ENCODE data around the gene MTMR4.

MTMR4 gene

GRCh38 chr17:58514770-58515157, 326 bp upstream of the MTMR4 start:
- peak overlapping the region; percentile 33; the same call in 1 of the 2 replicates for H3K4me3 ChIP-seq (ENCODE audit: low read length)
- no peaks in the 10 kb centered on the region for H3K27me3 ChIP-seq (replicated peaks; ENCODE audit: insufficient read depth, low read length)
- H3K4me1 ChIP-seq (ENCODE audit: low read length), result peaks cover 24% of the 10 kb centered on the region
- no peaks in the 10 kb centered on the region for H4K20me1 ChIP-seq (ENCODE audit: insufficient read depth, low read length)
- TF ChIP-seq EZH2 (optimal IDR thresholded peaks at IDR 0.05; ENCODE audit: low read depth, low read length) (no peak), EZH2phosphoT487 (IDR thresholded peaks at IDR 0.05; ENCODE audit: low read length) (no peak), CTCF (IDR thresholded peaks at IDR 0.05; ENCODE audit: low read length) (no peak)
- no peak overlapping the region for H3K27ac ChIP-seq (ENCODE audit: low read length)
- no peaks in the 10 kb centered on the region for H3K9me3 ChIP-seq (replicated peaks; ENCODE audit: insufficient read depth, low read length)
- H3F3A ChIP-seq (ENCODE audit: insufficient read depth, low read length), result peaks cover 33% of the 10 kb centered on the region
- H3K36me3 ChIP-seq (replicated peaks; ENCODE audit: insufficient read depth, low read length), result peaks cover 6% of the 10 kb centered on the region; the same call in 1 of the 2 replicates
- H3K79me2 ChIP-seq (ENCODE audit: low read length), result peaks cover 43% of the 10 kb centered on the region
- H3K9me2 ChIP-seq (replicated peaks; ENCODE audit: insufficient read depth, low read length), result no peaks in the 10 kb centered on the region
- no peak overlapping the region for H3K9ac ChIP-seq (ENCODE audit: low read length)
- no peak overlapping the region for H2AFZ ChIP-seq (ENCODE audit: low read length)
- H3K4me2 ChIP-seq (ENCODE audit: low read depth, low read length), result peak overlapping the region; percentile 23; the same call in 1 of the 2 replicates
- DNase-seq, result no peak

- Histone ChIP-seq H4K20me1 (ENCODE audit: insufficient read depth, low read length) (no peaks in the 10 kb centered on the region), H2AFZ (ENCODE audit: low read length) (peak overlapping the region; percentile 67), H3K9me2 (replicated peaks; ENCODE audit: insufficient read depth, low read length) (no peaks in the 10 kb centered on the region), H3K27ac (ENCODE audit: low read length) (no peak overlapping the region), H3K79me2 (ENCODE audit: low read length) (peaks cover 43% of the 10 kb centered on the region), H3F3A (ENCODE audit: insufficient read depth, low read length) (peaks cover 28% of the 10 kb centered on the region), H3K4me2 (ENCODE audit: low read depth, low read length) (peak overlapping the region; percentile 89), H3K27me3 (replicated peaks; ENCODE audit: insufficient read depth, low read length) (no peaks in the 10 kb centered on the region), H3K36me3 (replicated peaks; ENCODE audit: insufficient read depth, low read length) (peaks cover 11% of the 10 kb centered on the region; the same call in 1 of the 2 replicates), H3K9ac (ENCODE audit: low read length) (peak overlapping the region; percentile 71), H3K9me3 (replicated peaks; ENCODE audit: insufficient read depth, low read length) (no peaks in the 10 kb centered on the region), H3K4me1 (ENCODE audit: low read length) (peaks cover 24% of the 10 kb centered on the region), H3K4me3 (ENCODE audit: low read length) (peak overlapping the region; percentile 85)
- DNase-seq, result no peak
- TF ChIP-seq CTCF (IDR thresholded peaks at IDR 0.05; ENCODE audit: low read length) (no peak), EZH2 (optimal IDR thresholded peaks at IDR 0.05; ENCODE audit: low read depth, low read length) (no peak), EZH2phosphoT487 (IDR thresholded peaks at IDR 0.05; ENCODE audit: low read length) (no peak)
Observed at GRCh38 chr17:58513267-58513964, 1.0 kb downstream of the MTMR4 start.

GRCh38 chr17:58510075-58510474, 4.4 kb downstream of the MTMR4 start:
- Histone ChIP-seq H3K4me1 (ENCODE audit: low read length) (peaks cover 23% of the 10 kb centered on the region), H3K4me2 (ENCODE audit: low read depth, low read length) (no peak overlapping the region), H3K4me3 (ENCODE audit: low read length) (no peak overlapping the region), H3F3A (ENCODE audit: insufficient read depth, low read length) (peaks cover 8% of the 10 kb centered on the region), H3K79me2 (ENCODE audit: low read length) (peaks cover 28% of the 10 kb centered on the region), H3K27ac (ENCODE audit: low read length) (no peak overlapping the region), H4K20me1 (ENCODE audit: insufficient read depth, low read length) (no peaks in the 10 kb centered on the region), H3K9me2 (replicated peaks; ENCODE audit: insufficient read depth, low read length) (no peaks in the 10 kb centered on the region), H3K27me3 (replicated peaks; ENCODE audit: insufficient read depth, low read length) (no peaks in the 10 kb centered on the region), H3K9ac (ENCODE audit: low read length) (no peak overlapping the region), H2AFZ (ENCODE audit: low read length) (no peak overlapping the region), H3K36me3 (replicated peaks; ENCODE audit: insufficient read depth, low read length) (peaks cover 13% of the 10 kb centered on the region), H3K9me3 (replicated peaks; ENCODE audit: insufficient read depth, low read length) (no peaks in the 10 kb centered on the region)
- TF ChIP-seq CTCF (IDR thresholded peaks at IDR 0.05; ENCODE audit: low read length) (no peak), EZH2 (optimal IDR thresholded peaks at IDR 0.05; ENCODE audit: low read depth, low read length) (no peak), EZH2phosphoT487 (IDR thresholded peaks at IDR 0.05; ENCODE audit: low read length) (no peak)
- DNase-seq, result no peak

Data from MM.1S (cell line).